ENCODE data around the gene GALNT18.

GALNT18 gene

DNA sequence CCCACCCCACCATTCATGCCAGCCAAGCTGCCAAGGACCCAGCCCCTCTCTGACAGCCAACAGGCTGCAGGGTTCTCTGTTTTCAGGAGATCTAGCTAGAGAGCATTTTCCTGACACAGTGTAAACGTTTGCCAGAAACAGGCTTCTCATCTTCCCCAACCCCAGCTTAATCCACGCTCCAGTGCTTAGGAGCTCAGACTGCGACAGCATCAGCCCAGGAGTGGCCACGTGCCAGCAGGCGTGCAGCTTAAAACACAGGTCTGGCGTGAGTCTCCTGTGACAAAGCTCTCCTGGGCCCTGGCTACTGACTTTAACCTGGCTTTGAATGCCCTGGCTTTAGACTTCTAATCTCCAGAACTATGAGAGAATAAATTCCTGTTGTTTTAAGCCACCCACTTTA lies 66.6 kb downstream of the GALNT18 start:
- DNase-seq (ENCODE audit: extremely low read depth, low read depth) = no peak

DNA sequence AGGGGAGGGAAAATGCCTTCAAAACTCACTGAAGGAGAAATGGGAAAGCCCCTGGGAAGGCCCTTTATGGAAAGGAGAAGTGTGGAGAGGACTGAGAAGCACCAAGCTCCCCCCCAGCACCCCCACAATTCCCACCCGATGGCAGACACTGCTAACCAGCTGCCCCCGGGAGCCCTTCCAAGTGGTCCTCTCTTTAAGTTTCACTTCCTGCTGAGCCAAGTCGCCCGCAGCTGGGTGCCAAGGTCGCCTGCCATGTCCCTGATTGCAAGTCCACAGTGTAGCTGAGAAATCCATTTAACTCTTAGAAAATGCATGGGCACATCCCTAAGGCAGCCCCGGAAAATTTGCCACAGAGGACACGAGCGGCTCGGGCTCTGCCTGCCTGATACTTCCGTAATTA lies 68.2 kb downstream of the GALNT18 start:
- DNase-seq (ENCODE audit: extremely low read depth, low read depth) = no peak
- TF ChIP-seq, protein P1, sequence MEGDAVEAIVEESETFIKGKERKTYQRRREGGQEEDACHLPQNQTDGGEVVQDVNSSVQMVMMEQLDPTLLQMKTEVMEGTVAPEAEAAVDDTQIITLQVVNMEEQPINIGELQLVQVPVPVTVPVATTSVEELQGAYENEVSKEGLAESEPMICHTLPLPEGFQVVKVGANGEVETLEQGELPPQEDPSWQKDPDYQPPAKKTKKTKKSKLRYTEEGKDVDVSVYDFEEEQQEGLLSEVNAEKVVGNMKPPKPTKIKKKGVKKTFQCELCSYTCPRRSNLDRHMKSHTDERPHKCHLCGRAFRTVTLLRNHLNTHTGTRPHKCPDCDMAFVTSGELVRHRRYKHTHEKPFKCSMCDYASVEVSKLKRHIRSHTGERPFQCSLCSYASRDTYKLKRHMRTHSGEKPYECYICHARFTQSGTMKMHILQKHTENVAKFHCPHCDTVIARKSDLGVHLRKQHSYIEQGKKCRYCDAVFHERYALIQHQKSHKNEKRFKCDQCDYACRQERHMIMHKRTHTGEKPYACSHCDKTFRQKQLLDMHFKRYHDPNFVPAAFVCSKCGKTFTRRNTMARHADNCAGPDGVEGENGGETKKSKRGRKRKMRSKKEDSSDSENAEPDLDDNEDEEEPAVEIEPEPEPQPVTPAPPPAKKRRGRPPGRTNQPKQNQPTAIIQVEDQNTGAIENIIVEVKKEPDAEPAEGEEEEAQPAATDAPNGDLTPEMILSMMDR (IDR thresholded peaks at IDR 0.05; ENCODE audit: low read depth, low read length) = no peak

More for the DNA sequence above, 66.6 kb downstream of the GALNT18 start:
- TF ChIP-seq, protein P1 (IDR thresholded peaks at IDR 0.05; ENCODE audit: low read depth, low read length) = no peak

DNA sequence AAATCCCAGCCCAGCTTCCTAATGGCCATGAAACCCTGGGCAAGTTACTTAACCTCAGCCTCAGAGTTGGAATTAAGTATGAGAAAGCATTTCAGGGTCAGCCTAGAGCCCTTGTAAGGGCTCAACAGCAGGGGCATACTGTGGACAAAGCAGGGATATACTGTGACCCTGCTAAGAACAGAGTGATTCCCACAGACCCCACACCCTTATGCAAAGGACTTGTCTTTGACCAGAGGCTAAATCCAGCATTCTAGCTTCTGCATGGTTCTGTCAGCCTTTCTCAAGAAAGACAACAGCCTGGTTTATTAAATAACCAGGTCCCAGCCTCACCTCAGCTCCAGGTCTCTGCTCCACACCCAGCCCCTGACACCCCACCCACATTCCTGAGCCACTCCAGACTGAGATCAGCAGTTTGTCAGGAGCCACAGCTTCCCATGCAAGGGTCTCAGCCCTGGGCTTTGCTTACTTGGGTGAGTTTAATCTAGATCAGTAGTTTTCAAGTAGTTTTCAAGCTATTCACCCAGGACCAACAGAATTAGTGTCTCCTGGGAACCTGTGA lies 69.2 kb downstream of the GALNT18 start:
- DNase-seq (ENCODE audit: extremely low read depth, low read depth) = no peak
- TF ChIP-seq, protein P1 (IDR thresholded peaks at IDR 0.05; ENCODE audit: low read depth, low read length) = no peak

DNA sequence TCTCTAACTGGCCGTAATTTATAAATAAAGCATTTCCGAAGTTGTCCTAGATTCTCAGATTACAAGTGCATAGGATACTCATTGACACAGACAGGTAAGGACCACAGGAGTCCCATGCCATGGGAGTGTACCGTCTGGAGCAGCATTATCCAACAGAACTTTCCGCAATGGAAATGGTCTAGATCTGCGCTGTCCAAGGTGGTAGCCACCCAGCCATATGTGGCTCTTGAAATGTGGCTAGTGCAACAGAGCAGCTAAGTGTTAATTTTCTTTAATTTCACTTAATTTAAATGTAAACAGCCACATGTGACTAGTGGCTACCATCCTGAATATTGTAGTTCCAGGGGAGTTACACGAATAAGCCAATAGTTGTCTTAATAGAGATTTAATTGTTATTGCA lies 71.3 kb downstream of the GALNT18 start:
- TF ChIP-seq, protein P1 (IDR thresholded peaks at IDR 0.05; ENCODE audit: low read depth, low read length) = no peak

DNA sequence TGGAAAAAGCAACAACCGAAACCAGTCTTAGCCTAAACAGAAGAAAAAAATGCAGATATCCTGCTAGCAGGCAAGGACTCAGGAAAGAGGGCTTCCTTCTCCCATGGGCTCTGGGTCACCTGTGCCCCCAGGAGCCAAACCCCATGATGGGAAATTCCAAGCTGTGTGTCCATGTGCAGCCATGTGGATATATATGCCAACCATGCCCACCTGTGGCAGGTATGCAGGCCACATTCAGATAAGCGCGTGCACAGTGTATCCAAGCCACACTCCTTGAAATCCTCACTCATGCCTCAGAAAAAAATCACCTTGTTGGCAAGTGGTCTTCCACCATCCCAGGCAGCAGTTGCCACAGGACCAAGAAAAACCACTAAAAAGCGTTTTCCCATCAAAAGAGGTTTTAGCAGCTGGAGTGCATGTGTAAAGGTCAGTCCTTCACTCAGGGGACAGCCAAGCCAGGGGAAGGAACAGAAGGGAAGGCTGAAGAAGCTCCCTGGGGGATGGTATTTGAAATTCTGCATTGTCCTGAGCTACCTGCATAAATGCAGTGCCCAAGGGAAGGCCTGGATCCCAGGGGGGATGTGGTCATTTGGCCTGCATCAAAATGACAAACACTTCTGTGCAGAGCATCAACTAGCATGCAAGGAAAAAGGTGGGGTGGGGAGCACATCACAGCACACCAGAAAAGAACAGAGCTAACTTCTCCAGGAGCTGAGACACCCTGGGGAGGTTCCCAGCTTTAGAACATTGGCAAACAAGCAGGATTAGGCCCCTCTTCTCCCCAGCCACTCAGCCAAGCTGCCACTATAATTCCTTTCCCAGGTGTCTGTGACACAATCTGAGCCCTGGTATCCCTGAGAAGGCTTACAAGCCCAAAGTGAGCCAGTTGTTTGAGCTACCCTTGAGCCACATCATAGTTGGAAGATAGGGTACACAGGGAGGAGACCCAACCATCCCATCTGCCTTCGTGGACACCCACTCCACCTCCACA lies 76.2 kb downstream of the GALNT18 start:
- TF ChIP-seq, protein P1 (IDR thresholded peaks at IDR 0.05; ENCODE audit: low read depth, low read length) = no peak
- no peak for DNase-seq (ENCODE audit: extremely low read depth, low read depth)

More for the DNA sequence above, 71.3 kb downstream of the GALNT18 start:
- DNase-seq (ENCODE audit: extremely low read depth, low read depth) = no peak

DNA sequence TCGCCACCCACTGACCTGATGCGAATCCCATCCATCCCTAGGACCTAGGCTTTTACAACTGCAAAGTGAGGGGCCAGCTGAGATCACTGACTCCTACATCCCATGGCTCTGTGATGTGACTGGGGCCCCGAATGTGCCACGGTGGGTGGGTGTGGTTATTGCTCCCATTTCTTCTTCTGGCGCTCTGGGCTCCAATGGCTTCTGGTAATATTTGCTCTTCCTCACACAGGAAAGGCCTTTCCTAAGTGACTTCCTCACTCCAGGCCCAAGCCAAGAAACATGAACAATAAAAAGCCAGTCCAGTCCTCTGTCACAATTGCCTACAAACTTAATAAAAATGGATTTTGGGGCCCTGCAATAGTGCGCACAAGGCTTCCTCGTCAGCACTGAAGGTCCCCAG lies 78.1 kb downstream of the GALNT18 start:
- DNase-seq (ENCODE audit: extremely low read depth, low read depth) = no peak
- TF ChIP-seq, protein P1 (IDR thresholded peaks at IDR 0.05; ENCODE audit: low read depth, low read length) = no peak

DNA sequence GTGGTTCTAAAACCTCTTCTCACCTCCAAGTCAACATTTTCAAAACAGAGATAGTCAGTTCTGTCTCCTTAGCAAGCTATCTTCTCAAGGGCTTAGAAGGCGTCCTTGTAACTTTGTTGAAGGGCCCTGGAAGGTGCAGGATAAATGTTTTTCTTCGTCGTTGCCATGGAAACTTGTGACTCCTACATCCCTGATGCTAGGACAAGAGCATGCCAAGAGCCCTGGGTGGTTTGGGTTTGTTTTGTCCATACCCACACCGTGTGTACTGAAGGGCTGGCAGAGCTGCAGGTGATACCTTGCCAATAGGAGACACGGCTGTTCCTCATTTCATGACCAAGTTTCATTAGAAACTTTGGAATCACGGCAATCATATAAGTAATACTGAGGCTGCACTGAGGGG lies 81.6 kb downstream of the GALNT18 start:
- no peak for DNase-seq (ENCODE audit: extremely low read depth, low read depth)
- TF ChIP-seq, protein P1 (IDR thresholded peaks at IDR 0.05; ENCODE audit: low read depth, low read length) = no peak

Data from AG09319 (cell line).